Stimulated activated CD8-positive, alpha-beta memory T cell treated with anti-CD3 and anti-CD28 coated beads, Interleukin-7, amount 100 ng/mL, for 4 hours (primary cell): ENCODE results near the gene HDAC11.
A peak's percentile ranks its signal among the peaks of the same experiment; 100 is the strongest.
"Not testable (repeated sequence)": the region's sequence is repeated elsewhere in the genome, so short reads cannot be mapped to it uniquely, and the experiment has no call there.

Experiments used
- DNase-seq, 2 donors: peaks; one replicate each; pipeline ENCODE4 v3.0.0-alpha.2; 2020; ENCODE audit warnings: low read depth in 2 of 2

HDAC11 gene

GRCh38 chr3:13492976-13493866 is 13.1 kb downstream of the HDAC11 start:
- DNase-seq = no peak

GRCh38 chr3:13493867-13494441 is 13.8 kb downstream of the HDAC11 start:
- no peak for DNase-seq

GRCh38 chr3:13494463-13495350 is 14.6 kb downstream of the HDAC11 start:
- no peak for DNase-seq

- DNase-seq = no peak
Observed at GRCh38 chr3:13495351-13495813, 15.3 kb downstream of the HDAC11 start.

GRCh38 chr3:13495921-13496723 is 16.0 kb downstream of the HDAC11 start:
- DNase-seq = peak; percentile 42 to 46

- DNase-seq = no peak
Observed at GRCh38 chr3:13496879-13497278, 16.8 kb downstream of the HDAC11 start.

GRCh38 chr3:13497386-13497785 is 17.3 kb downstream of the HDAC11 start:
- DNase-seq = no peak

- DNase-seq = no peak
Observed at GRCh38 chr3:13498354-13499060, 18.4 kb downstream of the HDAC11 start.

GRCh38 chr3:13499246-13499645 is 19.1 kb downstream of the HDAC11 start:
- DNase-seq = not testable (repeated sequence)

- no peak for DNase-seq
Observed at GRCh38 chr3:13500133-13500885, 20.2 kb downstream of the HDAC11 start.

- DNase-seq = no peak
Observed at GRCh38 chr3:13501056-13501455, 20.9 kb downstream of the HDAC11 start.

- no peak for DNase-seq
Observed at GRCh38 chr3:13501521-13501920, 21.4 kb downstream of the HDAC11 start.

- DNase-seq = no peak
Observed at GRCh38 chr3:13501958-13502790, 22.1 kb downstream of the HDAC11 start.

- DNase-seq = no peak
Observed at GRCh38 chr3:13502791-13503060, 22.6 kb downstream of the HDAC11 start.

- no peak for DNase-seq
Observed at GRCh38 chr3:13504161-13504831, 24.2 kb downstream of the HDAC11 start.

GRCh38 chr3:13505147-13506130 is 25.3 kb downstream of the HDAC11 start:
- DNase-seq = no peak

- no peak for DNase-seq
Observed at GRCh38 chr3:13506239-13506638, 26.1 kb downstream of the HDAC11 start.
